ENCODE results near the gene CARD11. TPM values are rescaled to one million over a fixed set of nuclear protein-coding genes. Genes with fewer than 3 reads are reported as not detected.

Gene CARD11
- total RNA-seq, 1 donor from 2014 or later = 6.3 TPM

DNA sequence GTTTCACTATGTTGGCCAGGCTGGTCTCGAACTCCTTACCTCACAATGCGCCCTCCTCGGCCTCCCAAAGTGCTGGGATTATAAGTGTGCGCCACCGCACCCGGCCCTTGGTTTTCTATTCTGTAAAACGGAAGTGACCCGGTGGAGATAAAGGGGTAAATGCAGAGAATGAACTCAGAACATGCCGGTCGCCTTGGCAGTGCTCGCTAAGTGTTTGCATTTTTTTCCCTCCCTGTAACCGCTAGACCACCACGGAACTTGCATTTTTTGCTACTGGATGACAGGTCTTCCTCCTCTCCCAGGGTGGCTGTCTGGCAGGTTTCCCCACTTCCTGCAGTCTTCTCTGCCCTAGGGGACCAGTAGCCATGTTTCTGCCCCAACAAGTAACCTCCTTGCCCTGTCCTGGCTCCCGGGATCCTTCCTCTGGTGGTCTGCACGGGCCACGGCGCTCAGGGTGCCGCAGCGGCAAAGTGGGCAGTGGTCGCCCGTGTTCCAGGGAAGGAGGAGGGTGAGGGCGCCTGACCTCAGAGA, 180.8 kb downstream of the CARD11 start:
- Histone ChIP-seq H3K27me3 (ENCODE audit: control insufficient read depth, insufficient read depth, low read length) (no peaks in the 10 kb centered on the region), H3K4me3 (ENCODE audit: low read depth, low read length) (no peak overlapping the region), H3K36me3 (ENCODE audit: control insufficient read depth, insufficient read depth, low read length) (no peaks in the 10 kb centered on the region)
- FAIRE-seq (no peak), DNase-seq (ENCODE audit: low read depth) (no peak)
- TF ChIP-seq, protein P1, sequence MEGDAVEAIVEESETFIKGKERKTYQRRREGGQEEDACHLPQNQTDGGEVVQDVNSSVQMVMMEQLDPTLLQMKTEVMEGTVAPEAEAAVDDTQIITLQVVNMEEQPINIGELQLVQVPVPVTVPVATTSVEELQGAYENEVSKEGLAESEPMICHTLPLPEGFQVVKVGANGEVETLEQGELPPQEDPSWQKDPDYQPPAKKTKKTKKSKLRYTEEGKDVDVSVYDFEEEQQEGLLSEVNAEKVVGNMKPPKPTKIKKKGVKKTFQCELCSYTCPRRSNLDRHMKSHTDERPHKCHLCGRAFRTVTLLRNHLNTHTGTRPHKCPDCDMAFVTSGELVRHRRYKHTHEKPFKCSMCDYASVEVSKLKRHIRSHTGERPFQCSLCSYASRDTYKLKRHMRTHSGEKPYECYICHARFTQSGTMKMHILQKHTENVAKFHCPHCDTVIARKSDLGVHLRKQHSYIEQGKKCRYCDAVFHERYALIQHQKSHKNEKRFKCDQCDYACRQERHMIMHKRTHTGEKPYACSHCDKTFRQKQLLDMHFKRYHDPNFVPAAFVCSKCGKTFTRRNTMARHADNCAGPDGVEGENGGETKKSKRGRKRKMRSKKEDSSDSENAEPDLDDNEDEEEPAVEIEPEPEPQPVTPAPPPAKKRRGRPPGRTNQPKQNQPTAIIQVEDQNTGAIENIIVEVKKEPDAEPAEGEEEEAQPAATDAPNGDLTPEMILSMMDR (IDR thresholded peaks at IDR 0.05; ENCODE audit: insufficient read depth, low read length, severe bottlenecking) = no peak

DNA sequence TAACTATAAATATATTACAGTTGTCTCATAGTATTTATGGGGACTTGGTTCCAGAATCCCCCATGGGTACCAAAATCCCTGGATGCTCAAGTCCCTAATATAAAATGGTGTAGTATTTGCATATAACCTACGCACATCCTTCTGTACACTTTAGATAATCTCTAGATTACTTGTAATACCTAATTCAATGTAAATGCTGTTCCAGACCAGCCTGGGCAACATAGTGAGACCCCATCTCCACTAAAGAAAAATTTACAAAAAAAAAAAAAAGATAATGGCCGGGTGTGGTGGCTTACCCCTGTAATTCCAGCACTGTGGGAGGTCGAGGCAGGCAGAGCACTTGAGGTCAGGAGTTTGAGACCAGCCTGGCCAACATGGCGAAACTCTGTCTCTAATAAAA, 182.2 kb downstream of the CARD11 start:
- TF ChIP-seq, protein P1 (IDR thresholded peaks at IDR 0.05; ENCODE audit: insufficient read depth, low read length, severe bottlenecking) = no peak
- FAIRE-seq (no peak), DNase-seq (ENCODE audit: low read depth) (no peak)
- no peak overlapping the region for H3K4me3 ChIP-seq (ENCODE audit: low read depth, low read length)
- no peaks in the 10 kb centered on the region for H3K27me3 ChIP-seq (ENCODE audit: control insufficient read depth, insufficient read depth, low read length)
- no peaks in the 10 kb centered on the region for H3K36me3 ChIP-seq (ENCODE audit: control insufficient read depth, insufficient read depth, low read length)

DNA sequence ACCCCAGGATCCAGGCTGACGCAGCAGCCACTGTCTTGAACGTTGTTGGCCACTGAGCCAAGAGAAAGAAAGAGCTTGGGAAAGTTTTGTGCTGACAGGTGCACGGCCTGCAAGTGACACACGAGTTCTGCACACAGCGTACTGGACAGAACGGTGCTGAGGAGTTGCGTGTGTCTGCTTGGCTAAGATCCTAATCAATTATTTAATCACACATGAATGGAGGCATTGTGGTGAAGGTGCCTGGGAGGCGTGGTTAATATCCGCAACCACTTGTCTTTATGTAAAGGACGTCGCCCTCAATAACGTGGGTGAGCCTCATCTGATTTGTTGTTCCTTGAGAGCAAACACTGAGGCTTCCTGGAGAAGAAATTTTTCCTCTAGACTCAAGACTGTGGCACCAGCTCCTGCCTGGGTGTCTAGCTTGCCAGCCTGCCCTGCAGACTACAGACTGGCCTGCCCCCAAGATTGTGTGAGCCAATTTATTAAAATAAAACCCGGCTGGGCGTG, 183.0 kb downstream of the CARD11 start:
- no peak overlapping the region for H3K4me3 ChIP-seq (ENCODE audit: low read depth, low read length)
- peak; percentile 40 for DNase-seq (ENCODE audit: low read depth)
- no peaks in the 10 kb centered on the region for H3K27me3 ChIP-seq (ENCODE audit: control insufficient read depth, insufficient read depth, low read length)
- TF ChIP-seq, protein P1 (IDR thresholded peaks at IDR 0.05; ENCODE audit: insufficient read depth, low read length, severe bottlenecking) = no peak
- FAIRE-seq = peak; percentile 88
- H3K36me3 ChIP-seq (ENCODE audit: control insufficient read depth, insufficient read depth, low read length) = no peaks in the 10 kb centered on the region

DNA sequence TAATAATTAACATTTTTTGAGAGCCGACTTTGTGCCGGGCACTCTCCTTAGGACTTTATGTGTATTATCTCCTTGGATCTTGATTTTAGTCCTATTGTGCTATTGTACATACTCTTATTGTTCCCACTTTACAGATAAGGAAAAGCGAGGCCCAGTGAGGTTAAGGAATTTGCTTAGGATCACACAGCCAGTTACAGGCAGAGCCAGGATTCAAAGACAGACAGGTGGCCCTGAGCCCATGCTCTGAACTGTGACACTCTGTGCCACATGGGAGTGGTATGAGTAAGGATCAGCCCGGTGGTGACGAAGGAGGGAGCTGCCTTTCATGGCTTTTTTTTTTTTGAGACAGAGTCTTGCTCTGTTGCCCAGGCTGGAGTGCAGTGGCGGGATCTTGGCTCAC, 183.7 kb downstream of the CARD11 start:
- no peaks in the 10 kb centered on the region for H3K27me3 ChIP-seq (ENCODE audit: control insufficient read depth, insufficient read depth, low read length)
- TF ChIP-seq, protein P1 (IDR thresholded peaks at IDR 0.05; ENCODE audit: insufficient read depth, low read length, severe bottlenecking) = no peak
- FAIRE-seq (no peak), DNase-seq (ENCODE audit: low read depth) (no peak)
- H3K36me3 ChIP-seq (ENCODE audit: control insufficient read depth, insufficient read depth, low read length) = no peaks in the 10 kb centered on the region
- H3K4me3 ChIP-seq (ENCODE audit: low read depth, low read length) = no peak overlapping the region

DNA sequence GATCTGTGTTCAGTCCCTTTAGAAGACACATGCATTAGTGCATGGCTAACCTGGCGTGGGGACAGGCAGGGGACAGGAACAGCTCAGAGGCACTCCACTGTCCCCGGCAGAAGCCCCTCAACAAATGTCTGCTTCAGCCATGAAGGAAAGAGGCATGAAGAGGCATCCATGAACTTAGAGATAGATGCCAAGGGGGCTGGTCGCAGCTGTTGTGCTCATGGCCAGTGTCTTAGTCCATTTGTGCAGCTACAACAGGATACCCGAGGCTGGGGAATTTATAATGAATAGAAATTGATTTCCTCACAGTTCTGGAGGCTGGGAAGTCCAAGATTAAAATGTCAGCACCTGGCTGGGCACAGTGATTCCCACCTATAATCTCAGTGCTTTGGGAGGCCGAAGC, 185.0 kb downstream of the CARD11 start:
- Histone ChIP-seq H3K27me3 (ENCODE audit: control insufficient read depth, insufficient read depth, low read length) (no peaks in the 10 kb centered on the region), H3K4me3 (ENCODE audit: low read depth, low read length) (no peak overlapping the region), H3K36me3 (ENCODE audit: control insufficient read depth, insufficient read depth, low read length) (no peaks in the 10 kb centered on the region)
- DNase-seq (ENCODE audit: low read depth) = no peak
- no peak for FAIRE-seq
- TF ChIP-seq, protein P1 (IDR thresholded peaks at IDR 0.05; ENCODE audit: insufficient read depth, low read length, severe bottlenecking) = no peak
